ENCODE results near the gene TWF1. TPM values are rescaled to one million over a fixed set of nuclear protein-coding genes. Genes with fewer than 3 reads are reported as not detected.

The TWF1 gene
- total RNA-seq, 4 donors from 2014 or later: 88.2 to 126 (median 111) TPM

GRCh38 chr12:43835656-43836474, 29.7 kb upstream of the TWF1 start, which contains the start of gene TMEM117:
TMEM117 (plus strand) TSS chr12:43836081.
- Histone ChIP-seq H3K36me3 (no peaks in the 10 kb centered on the region), H3K27me3 (no peaks in the 10 kb centered on the region), H3K9me3 (no peaks in the 10 kb centered on the region), H3K27ac (peak within 1 kb of the TSS; percentile 78 to 95 (median 94)), H3K4me3 (peak within 1 kb of the TSS; percentile 70 to 75), H3K4me1 (peaks cover 0 to 30% (median 0%) of the 10 kb centered on the region in 3 donors)
- WGBS, 2 donors (ENCODE audit: low coverage in 1 of 2): no CpG with 5 or more reads among the region's 103 CpGs
- ATAC-seq: peak; percentile 92
- TF ChIP-seq POLR2A (IDR thresholded peaks at IDR 0.05) (peak; percentile 72 to 77), EP300 (IDR thresholded peaks at IDR 0.05) (no peak), POLR2AphosphoS5 (IDR thresholded peaks at IDR 0.05) (peak; percentile 19), CTCF (IDR thresholded peaks at IDR 0.05) (peak in 2 of 4 experiments; percentile 3 to 21)

- Histone ChIP-seq H3K27me3 (no peaks in the 10 kb centered on the region), H3K4me1 (peaks cover 0 to 30% (median 0%) of the 10 kb centered on the region in 3 donors), H3K4me3 (peak overlapping the region; percentile 70 to 75), H3K36me3 (no peaks in the 10 kb centered on the region), H3K27ac (peak overlapping the region; percentile 78 to 95 (median 94)), H3K9me3 (no peaks in the 10 kb centered on the region)
- ATAC-seq: no peak
- WGBS, 2 donors (ENCODE audit: low coverage in 1 of 2): 34 to 62% methylated on average over 3 to 5 of the region's 6 CpGs
- TF ChIP-seq POLR2A (IDR thresholded peaks at IDR 0.05): no peak
- no peak for TF ChIP-seq POLR2AphosphoS5 (IDR thresholded peaks at IDR 0.05)
- no peak for TF ChIP-seq EP300 (IDR thresholded peaks at IDR 0.05)
- TF ChIP-seq CTCF (IDR thresholded peaks at IDR 0.05): no peak
Observed at GRCh38 chr12:43835264-43835655, 29.1 kb upstream of the TWF1 start.

- ATAC-seq: no peak
- H3K4me1 ChIP-seq: peaks cover 0 to 26% (median 0%) of the 10 kb centered on the region in 3 donors
- WGBS, 2 donors (ENCODE audit: low coverage in 1 of 2): 79 to 94% methylated on average over 4 of the region's 4 CpGs
- no peaks in the 10 kb centered on the region for H3K36me3 ChIP-seq
- no peak overlapping the region for H3K27ac ChIP-seq
- H3K27me3 ChIP-seq: no peaks in the 10 kb centered on the region
- H3K9me3 ChIP-seq: no peaks in the 10 kb centered on the region
- no peak for TF ChIP-seq POLR2A (IDR thresholded peaks at IDR 0.05)
- TF ChIP-seq POLR2AphosphoS5 (IDR thresholded peaks at IDR 0.05): no peak
- TF ChIP-seq CTCF (IDR thresholded peaks at IDR 0.05): no peak
- TF ChIP-seq EP300 (IDR thresholded peaks at IDR 0.05): no peak
- no peak overlapping the region for H3K4me3 ChIP-seq
Observed at GRCh38 chr12:43832463-43833168, 26.5 kb upstream of the TWF1 start.

GRCh38 chr12:43827093-43827492, 21.0 kb upstream of the TWF1 start:
- Histone ChIP-seq H3K4me1 (no peaks in the 10 kb centered on the region), H3K27ac (no peak overlapping the region), H3K9me3 (no peaks in the 10 kb centered on the region), H3K4me3 (no peak overlapping the region), H3K36me3 (no peaks in the 10 kb centered on the region), H3K27me3 (no peaks in the 10 kb centered on the region)
- TF ChIP-seq POLR2A (IDR thresholded peaks at IDR 0.05): no peak
- no peak for TF ChIP-seq CTCF (IDR thresholded peaks at IDR 0.05)
- TF ChIP-seq POLR2AphosphoS5 (IDR thresholded peaks at IDR 0.05): no peak
- no peak for TF ChIP-seq EP300 (IDR thresholded peaks at IDR 0.05)
- WGBS, 2 donors (ENCODE audit: low coverage in 1 of 2): 95 to 100% methylated on average over 1 of the region's 1 CpG
- no peak for ATAC-seq
